NCI-H2227 (cell line): ENCODE data around the gene ACAD10.
"Not testable (repeated sequence)": the region's sequence is repeated elsewhere in the genome, so short reads cannot be mapped to it uniquely, and the experiment has no call there.

Experiments
- DNase-seq: peaks from one replicate; lab custom pipeline; 2025; ENCODE audit not compliant: unreplicated experiment; lab: John Stamatoyannopoulos, UW

Gene ACAD10

DNA sequence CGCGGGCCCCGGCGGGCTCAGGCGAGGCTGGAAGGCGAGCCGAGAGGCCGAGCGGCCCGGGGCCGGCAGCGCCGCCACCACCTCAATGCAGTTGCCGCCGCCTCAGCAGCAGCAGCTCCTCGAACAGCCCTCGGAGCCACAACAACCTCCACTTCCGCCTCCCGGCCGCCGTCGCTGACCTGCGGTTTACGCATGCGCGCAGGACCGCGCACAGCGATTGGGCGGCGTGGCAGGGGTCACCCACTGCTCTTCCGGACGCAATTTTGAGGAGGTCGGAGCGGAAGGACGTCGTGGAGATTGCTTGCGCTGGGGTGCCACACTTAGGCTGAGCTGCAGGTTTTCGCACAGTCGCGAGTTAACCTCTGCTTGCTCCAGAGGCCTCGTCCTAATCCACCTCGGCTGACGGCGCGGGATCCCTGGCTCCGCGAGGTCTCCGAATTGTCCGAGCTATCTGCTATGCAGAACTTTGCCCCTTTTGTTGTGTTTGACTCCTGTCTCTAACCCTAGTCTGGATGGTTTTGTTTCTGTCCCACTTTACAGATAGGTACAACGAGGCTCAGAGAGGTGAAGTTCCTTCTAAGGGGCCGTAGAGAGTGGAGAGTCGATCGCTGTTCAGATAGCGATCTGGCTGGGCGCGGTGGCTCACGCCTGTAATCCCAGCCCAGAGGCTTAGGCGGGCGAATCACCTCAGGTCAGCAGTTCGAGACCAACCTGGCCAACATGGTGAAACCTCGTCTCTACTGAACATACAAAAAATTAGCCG, at the start of gene ACAD10, which contains the start of gene BRAP:
ACAD10 (plus strand) TSS at position 243 of the 763 bp plus-strand sequence. CDS start 6,657 bp downstream, outside the sequence.
BRAP (minus strand) TSS at position 146 of the 763 bp plus-strand sequence. CDS start 164 bp downstream, outside the sequence.
- peak; percentile 97 for DNase-seq

DNA sequence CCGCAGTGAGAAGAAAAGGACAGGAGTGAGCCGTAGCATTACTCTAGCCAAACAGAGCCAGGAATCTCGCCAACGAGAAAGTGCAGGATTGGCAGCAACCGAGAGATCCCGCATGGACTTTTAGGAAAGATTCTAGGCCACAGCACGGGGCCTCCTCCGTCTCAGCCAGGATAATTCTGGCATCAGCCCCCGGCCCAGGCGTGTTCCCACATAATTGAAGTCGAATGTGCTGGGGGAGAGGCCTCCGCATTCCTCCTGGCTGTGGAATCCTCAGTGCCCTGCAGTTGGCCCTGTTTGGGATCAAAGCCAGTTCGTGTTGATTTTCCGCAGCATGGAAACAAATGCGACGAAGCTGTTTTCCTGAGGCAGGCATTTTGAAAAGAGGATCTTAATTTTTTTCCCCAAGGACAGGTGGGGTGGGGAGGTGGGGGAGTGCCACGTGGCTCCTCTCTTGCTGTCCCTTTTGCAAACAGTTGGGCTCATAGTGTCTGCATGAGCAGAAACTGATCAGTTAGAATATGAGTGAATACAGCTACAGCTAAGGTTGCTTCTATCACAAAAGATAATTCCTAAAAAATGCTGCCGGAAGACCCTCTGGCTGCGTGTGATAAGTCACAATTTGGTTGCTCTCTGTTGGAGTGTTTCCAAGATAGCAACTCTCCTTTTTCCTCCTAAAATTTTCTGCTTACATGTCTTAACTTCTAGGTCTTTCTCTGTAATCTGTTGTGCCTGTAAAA, 49.5 kb upstream of the ACAD10 start:
- peak; percentile 20 for DNase-seq

DNA sequence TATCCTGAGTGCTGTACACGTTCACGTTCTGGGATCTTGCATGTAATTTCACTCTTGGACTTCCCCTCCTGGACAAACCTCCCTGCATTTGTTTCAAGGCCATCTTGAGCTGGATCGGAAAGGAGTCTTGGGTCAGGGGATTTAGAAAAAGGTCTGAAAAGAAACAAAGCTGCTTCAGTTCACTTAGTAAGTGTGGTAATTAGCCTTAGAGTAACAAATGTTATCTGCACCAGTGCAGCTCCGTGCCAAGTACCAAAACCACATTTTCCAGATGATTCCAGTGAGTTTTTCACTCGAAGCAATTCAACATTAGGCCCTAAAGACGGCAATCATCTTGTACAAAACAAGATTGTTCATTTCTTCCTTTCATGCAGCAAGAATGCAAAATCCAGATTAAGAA, 47.3 kb upstream of the ACAD10 start:
- no peak for DNase-seq

DNA sequence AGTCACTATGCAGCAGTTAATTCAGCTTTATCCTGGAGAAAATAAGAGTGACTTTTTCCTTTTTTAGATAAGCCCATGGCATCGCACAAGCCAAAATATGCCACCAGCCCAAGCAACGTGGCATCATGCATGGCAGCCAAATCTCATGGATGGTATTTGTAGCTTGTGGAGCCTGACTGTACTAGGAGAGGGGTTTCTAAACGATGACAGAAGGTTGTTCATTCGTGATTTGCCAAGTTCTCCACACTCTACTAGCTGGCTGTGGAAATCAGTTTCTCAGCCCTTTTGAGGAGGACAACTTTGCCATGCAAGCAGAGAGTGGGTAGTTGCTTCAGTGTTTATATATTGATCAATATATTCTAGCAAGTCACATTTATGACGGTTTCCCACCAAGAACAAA, 45.3 kb upstream of the ACAD10 start:
- DNase-seq, result no peak

DNA sequence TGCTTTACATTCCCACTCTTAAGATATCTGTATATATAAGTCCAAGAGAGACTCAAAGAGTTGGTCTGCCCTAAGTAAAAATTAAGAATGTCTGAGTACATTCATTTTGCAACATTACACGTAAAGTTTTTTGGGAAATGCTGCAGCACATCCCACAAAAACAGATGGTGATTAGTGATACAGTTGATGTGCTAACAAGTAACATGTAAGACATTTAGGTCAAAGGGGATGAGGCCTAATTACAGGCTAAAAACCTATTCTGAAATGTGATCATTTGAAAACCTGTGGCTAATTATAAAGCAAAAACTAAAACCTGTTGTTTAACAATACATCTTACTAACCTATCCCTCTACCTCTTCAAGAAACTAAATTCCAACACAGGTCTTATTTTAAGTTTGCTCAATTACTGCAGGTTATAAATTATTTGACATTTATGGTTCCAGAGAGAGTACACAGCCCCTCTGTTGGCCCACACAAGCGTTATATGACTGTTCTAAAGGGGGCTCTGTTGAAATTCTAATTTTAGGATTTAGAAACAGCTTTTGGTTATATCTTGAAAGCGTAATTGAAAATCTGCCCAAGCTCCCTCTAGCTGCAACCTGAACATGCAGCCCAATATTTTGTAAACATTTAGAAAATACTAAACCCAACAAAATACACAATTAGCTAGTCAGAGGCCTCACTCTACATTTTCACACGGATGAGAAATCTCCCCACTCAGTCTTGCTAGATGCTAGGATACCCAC, 43.0 kb upstream of the ACAD10 start:
- no peak for DNase-seq

DNA sequence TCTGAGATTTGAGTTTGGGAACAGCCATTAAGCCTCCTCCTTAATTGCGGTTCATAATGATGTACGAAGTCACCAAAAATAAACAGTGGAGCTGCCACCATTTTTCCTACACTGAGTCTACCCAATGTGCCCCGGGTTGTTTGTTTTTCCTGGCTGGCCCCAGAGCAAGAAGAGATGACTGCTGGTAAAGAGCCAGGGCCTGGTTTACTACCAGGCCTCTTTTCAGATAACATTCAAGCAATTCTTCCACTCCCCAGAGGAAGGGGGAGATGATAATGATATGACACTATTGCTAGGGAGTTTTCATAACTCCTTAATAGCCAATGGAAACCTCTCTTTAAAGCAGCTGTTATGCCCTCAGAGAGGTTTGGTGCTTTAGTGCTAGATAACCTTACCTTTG, 42.4 kb upstream of the ACAD10 start:
- DNase-seq, result no peak

DNA sequence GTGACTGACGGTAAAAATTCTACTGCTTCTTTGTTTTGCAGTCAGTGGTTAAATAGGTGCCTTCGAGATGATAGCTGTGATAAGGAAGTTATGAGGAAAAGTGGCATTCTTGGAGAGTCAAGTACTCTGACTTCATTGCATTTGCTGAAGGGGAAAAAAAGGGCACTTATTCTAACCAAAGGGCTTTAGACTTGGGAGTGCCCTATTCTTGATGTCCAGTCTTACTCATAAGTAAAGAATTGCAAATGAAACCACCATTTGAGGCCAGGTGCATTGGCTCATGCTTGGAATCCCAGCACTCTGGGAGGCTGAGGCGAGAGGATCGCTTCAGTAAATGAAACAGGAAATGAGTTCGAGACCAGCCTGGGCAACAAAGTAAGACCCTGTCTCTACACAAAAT, 40.4 kb upstream of the ACAD10 start:
- DNase-seq, result no peak

DNA sequence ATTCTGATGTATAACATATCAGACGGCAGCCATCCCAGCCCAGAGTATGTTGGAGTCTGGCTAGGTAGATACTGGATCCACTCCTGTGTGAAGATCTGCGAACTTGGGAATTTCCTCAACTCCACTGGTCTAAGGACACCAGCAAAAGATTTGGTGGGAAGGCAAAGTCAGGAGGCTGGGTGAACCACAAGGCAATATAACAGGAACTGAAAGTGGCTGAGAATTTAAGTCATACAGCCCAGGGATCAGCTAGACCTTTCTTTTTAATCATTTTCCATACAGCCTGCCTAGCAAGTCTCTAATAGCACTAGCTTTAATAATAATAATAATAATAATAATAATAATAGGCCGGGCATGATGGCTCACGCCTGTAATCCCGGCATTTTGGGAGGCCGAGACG, 34.9 kb upstream of the ACAD10 start:
- DNase-seq, result no peak

DNA sequence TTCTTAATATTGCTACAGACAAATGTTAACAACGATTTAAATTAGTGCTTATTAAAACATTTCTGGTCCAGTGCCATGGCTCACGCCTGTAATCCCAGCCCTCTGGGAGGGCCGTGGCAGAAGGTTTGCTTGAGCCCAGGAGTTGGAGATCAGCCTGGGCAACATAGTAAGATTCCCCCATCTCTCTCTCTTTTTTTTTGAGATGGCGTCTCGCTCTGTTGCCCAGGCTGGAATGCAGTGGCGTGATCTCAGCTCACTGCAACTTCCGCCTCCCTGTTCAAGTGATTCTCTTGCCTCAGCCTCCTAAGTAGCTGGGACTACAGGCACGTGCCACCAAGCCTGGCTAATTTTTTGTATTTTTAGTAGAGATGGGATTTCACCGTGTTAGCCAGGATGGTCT, 33.3 kb upstream of the ACAD10 start:
- DNase-seq, result not testable (repeated sequence)

DNA sequence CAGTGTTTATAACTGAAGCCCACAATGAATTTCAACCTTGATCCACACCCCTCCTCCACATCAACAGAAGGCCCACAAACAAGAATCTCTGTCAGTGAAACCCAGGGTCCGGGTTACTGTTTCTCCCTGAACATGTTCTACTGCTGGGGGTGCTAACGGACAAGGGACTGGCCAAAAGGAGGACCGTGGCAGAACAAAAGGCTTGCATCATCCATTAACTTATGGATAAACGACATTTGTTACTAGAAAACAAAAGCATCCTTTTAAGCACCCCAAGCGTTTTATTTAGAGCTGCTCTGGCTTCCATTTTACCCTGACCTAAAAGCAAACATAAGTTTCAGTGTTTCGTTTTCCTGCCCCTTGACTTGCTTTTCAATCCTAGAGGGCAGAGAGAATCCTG, 32.3 kb upstream of the ACAD10 start:
- DNase-seq, result no peak

DNA sequence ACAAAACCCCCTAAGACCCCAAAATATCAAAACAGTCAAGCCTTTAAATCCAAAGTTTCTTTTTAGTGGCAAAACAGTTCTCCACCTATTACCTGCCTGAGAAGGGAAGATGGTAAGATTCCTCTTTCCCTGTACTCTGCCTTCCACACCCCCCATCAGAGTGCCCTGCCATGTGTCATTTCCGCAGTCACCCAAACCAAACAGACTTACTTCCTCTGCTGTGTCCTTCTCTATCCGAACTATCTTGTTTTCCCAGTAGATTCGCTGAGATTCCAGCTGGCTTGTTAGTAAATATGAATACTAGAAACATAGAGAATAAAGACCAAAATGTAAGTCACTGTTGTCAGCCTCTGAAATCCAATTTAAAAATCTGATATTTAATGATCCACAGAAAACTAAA, 30.5 kb upstream of the ACAD10 start:
- no peak for DNase-seq

DNA sequence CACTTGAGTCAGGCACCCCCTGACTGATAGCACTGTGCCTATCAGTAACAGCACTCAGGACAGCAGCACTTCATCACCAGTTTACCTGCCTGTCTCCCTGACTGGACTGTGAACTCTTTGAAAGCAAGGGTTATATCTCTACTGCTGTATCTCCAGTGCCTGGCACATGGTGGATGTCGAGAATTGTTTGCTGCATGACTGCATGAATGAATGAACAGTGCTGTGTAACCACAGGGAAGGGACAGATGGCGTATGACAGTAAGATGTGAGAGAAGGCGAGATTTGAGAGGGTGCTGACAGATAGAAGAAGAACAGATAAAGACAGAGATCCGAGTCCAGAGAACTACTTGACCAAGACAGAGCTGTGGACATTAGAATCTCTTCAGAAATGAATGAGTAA, 29.8 kb upstream of the ACAD10 start:
- DNase-seq, result no peak

DNA sequence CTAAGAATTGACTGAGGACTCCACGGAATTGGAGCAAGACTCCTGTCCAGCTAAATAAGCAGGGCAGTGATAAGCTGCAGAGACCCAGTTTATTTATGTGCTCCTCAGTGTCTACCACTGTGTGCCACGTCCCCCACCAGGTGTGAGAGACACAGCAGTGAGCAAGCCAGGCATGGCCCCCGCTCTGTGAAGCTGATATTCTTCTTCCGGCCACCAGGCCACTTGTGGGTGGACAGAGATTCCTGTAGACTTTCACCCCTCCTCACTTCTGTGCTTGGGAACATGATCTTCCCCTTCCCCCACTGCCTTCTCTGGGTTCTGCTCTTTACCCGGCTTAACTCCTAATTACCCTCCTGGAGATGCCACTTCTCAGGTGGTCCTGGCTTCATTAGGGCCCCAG, 21.4 kb upstream of the ACAD10 start:
- no peak for DNase-seq

DNA sequence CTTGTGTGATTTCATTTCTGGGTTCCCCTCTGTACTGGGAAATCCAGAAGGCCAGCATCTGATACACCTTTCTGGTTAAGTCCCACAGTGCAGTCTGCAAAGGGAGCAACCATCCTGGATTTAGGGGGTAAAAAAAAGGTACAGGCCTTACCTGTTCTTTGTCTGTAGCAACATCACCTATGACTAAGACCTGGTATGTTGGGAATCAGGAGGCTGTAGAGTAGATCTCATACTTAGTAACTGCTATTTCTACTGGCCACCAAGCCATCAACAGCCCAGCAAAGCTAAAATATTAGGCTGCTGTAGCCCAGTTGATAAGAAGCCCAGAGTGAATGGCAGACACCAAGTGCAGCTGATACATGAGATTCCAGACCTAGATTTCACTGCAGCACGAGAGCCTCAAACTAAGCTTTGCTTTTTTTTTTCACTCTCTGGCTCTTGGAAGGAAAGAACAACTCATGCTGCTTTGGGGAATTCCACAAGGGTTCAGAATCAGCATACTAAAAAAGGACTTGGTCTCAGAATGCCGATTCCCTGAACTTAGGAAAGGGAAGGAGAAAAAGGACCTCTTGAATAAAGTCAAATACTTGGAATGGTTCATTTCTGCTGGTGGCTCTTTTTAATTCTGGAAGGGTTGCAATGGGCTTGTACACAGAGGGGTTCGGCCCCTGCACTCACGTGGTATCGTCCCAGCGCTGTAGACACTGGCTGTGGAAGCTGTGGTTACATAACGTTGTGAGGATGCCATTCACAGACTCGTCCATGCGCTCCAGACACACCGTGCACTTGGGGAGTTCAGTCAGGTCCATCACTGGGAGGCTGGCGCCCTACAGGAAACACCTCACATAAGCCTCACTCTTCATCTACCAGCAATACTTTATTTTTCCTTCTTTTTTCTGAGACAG, 20.6 kb upstream of the ACAD10 start:
- no peak for DNase-seq

DNA sequence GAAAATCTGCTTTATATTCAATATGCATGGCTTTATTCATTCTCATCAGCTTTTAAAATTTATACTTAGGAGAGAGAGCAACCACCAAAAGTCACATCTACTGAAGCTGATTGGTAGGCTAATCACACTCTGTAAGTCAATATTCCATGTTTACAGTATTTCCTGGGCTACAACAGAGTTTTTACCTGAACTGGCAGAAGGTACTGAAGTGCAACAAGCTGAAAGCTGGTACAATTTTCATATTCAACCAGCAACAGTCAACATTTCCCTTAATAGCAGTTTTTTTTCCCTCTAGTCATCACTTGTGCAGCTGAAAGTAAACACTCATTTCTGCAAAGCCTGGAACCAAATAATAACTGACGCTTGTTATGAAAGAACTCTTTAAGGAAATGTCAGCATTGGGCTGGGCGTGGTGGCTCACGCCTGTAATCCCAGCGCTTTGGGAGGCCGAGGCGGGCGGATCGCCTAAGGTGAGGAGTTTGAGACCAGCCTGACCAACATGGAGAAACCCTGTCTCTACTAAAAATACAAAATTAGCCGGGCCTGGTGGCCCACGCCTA, 13.0 kb upstream of the ACAD10 start:
- no peak for DNase-seq

DNA sequence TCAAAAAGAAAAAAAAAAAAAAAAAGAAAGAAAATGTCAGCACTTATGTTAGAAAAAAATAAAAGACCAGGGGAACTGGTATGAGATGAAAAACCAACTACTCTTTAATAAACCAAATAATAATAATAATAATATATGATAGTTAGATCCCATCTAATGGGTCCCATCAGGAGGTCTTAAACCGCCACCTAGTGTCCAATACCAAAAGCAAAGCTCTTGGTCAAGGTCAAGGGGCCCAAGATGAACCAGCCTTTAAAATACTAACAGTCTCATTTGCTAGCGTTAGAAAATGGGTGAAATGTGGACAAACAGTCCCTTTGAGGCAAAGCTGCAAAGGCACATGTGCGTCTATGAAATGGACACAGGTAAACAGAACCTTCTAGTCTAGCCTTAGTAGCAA, 12.3 kb upstream of the ACAD10 start:
- DNase-seq, result no peak

DNA sequence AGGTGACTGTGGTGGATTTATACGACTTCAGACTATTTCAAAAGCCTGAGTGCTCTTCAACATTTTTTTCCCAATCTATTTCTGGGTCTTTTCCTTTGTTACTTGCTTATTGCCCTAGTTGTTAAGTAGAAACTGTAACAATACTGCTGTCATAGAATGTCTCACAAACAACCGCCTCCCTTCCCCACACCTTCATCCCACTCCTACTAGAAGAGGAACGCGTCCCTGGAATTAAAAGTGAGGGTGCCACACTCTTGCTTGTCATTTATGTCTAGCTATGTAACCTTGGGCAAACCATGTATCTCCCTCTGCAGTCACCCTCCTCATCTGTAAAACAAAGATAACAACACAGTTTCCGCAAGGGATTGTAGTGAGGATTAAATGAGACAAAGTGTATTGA, 8.7 kb upstream of the ACAD10 start:
- no peak for DNase-seq

DNA sequence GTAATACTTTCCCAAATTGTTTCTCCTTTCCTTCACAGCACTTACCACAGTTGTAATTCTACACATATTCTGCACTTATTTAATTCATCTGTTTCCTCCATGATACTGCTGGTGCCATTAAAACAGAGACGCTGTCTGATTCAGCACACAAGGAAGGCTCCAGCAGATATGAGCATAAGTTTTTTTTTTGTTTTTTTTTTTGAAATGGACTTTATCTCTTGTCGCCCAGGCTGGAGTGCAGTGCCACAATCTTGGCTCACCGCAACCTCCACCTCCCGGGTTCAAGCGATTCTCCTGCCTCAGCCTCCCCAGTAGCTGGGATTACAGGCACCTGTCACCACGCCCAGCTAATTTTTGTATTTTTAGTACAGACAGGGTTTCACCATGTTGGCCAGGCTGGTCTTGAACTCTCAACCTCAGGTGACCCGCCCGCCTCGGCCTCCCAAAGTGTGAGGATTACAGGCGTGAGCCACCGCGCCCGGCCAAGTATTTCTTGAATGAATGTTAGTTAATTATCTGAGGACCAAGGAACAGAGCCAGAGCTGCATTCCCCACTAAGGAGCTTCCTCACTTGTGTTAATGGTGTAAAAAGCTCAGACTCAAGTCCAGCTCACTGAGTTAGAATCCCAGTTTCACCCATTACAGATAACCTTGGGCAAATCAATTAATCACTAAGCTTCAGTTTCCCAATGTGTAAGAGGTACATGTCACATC, 1.2 kb upstream of the ACAD10 start:
- DNase-seq, result not testable (repeated sequence)

DNA sequence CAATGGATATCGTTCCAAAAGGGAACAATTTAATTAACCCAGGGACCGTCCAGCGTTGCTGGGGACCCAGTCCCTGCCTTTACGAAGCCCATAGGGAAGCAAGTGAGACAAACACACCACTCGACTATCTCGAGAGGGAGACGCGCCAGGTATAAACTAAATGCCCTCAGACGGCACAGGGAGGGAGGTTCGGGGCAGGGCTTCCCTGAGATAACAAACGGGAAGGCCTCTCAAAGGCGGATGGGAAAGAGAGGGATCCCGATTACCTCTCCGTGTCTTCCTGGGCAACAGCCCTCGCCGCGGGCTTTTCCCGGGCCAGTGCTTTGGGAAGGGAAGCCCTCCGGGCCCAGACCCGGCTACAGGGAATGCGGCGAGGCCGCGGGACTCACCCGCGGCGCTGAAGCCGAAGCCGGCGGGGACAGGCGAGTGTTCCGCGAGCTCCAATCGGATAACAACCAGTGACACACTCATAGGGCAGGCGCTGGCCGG, 487 bp upstream of the ACAD10 start:
- DNase-seq, result no peak
